NT2/D1 (cell line): ENCODE results near the gene SF3B3.

Source experiments
- DNase-seq: peaks from one replicate; pipeline ENCODE4 v3.0.0-alpha.2; 2011; ENCODE audit warnings: low read depth, low spot score
- H3K27me3 ChIP-seq: 2 replicates; pipeline ENCODE4 v1.6.0; 2011; ENCODE audit warnings: mild to moderate bottlenecking; ENCODE audit not compliant: insufficient read length, insufficient read depth
- H3K36me3 ChIP-seq: 2 replicates; pipeline ENCODE4 v1.6.1; 2011; ENCODE audit warnings: mild to moderate bottlenecking, low read length, mixed read lengths; ENCODE audit not compliant: insufficient read depth, insufficient read length
- H3K4me1 ChIP-seq: 2 replicates; pipeline ENCODE4 v1.5.1; 2011; ENCODE audit not compliant: insufficient read depth, insufficient read length
- H3K4me3 ChIP-seq: 2 replicates; pipeline ENCODE4 v1.5.1; 2011; ENCODE audit warnings: low read depth; ENCODE audit not compliant: insufficient read length
- H3K9ac ChIP-seq: 2 replicates; pipeline ENCODE4 v1.6.0; 2011; ENCODE audit warnings: low read depth; ENCODE audit not compliant: insufficient read length
- H3K9me3 ChIP-seq: 2 replicates; pipeline ENCODE4 v1.5.1; 2011; ENCODE audit warnings: mild to moderate bottlenecking, low read length; ENCODE audit not compliant: insufficient read depth
- SUZ12 ChIP-seq: IDR thresholded peaks from 2 replicates; pipeline ENCODE4 v1.6.1; 2011; ENCODE audit not compliant: insufficient read length, insufficient read depth; ENCODE audit errors: extremely low read depth
- YY1 ChIP-seq: IDR thresholded peaks from 2 replicates; pipeline ENCODE4 v1.6.1; 2011; ENCODE audit not compliant: insufficient read length, insufficient read depth
- ZNF274 ChIP-seq: IDR thresholded peaks from 2 replicates; pipeline ENCODE4 v1.6.1; 2011; ENCODE audit warnings: mild to moderate bottlenecking, low read depth, low read length

SF3B3 gene

GRCh38 chr16:70604407-70605282 lies 81.0 kb downstream of the SF3B3 start:
- Histone ChIP-seq H3K9ac (no peak overlapping the region), H3K4me1 (peaks cover 4% of the 10 kb centered on the region), H3K4me3 (no peak overlapping the region), H3K27me3 (peaks cover 6% of the 10 kb centered on the region), H3K9me3 (no peaks in the 10 kb centered on the region), H3K36me3 (no peaks in the 10 kb centered on the region)
- DNase-seq: no peak
- TF ChIP-seq ZNF274: no peak
- TF ChIP-seq SUZ12: no peak
- no peak for TF ChIP-seq YY1

- Histone ChIP-seq H3K27me3 (peaks cover 3% of the 10 kb centered on the region), H3K4me3 (no peak overlapping the region), H3K9me3 (no peaks in the 10 kb centered on the region), H3K4me1 (peaks cover 4% of the 10 kb centered on the region), H3K36me3 (no peaks in the 10 kb centered on the region), H3K9ac (no peak overlapping the region)
- no peak for DNase-seq
- TF ChIP-seq ZNF274 (no peak), YY1 (no peak), SUZ12 (no peak)
Measured at GRCh38 chr16:70605283-70605657, 81.7 kb downstream of the SF3B3 start.

- H3K36me3 ChIP-seq: peaks cover 5% of the 10 kb centered on the region
- no peaks in the 10 kb centered on the region for H3K9me3 ChIP-seq
- no peak overlapping the region for H3K4me3 ChIP-seq
- no peaks in the 10 kb centered on the region for H3K27me3 ChIP-seq
- DNase-seq: no peak
- H3K9ac ChIP-seq: no peak overlapping the region
- TF ChIP-seq SUZ12 (no peak), YY1 (no peak), ZNF274 (no peak)
- no peaks in the 10 kb centered on the region for H3K4me1 ChIP-seq
Measured at GRCh38 chr16:70608521-70608920, 84.9 kb downstream of the SF3B3 start.

- Histone ChIP-seq H3K4me3 (no peak overlapping the region), H3K4me1 (no peaks in the 10 kb centered on the region), H3K9ac (no peak overlapping the region), H3K27me3 (no peaks in the 10 kb centered on the region), H3K36me3 (peaks cover 5% of the 10 kb centered on the region), H3K9me3 (no peaks in the 10 kb centered on the region)
- TF ChIP-seq ZNF274 (no peak), SUZ12 (no peak), YY1 (no peak)
- no peak for DNase-seq
Measured at GRCh38 chr16:70610273-70611223, 86.9 kb downstream of the SF3B3 start.

GRCh38 chr16:70611224-70611598 lies 87.6 kb downstream of the SF3B3 start:
- no peak overlapping the region for H3K9ac ChIP-seq
- no peak for DNase-seq
- H3K27me3 ChIP-seq: no peaks in the 10 kb centered on the region
- H3K36me3 ChIP-seq: peaks cover 5% of the 10 kb centered on the region
- TF ChIP-seq SUZ12: no peak
- TF ChIP-seq ZNF274: no peak
- no peak for TF ChIP-seq YY1
- H3K4me3 ChIP-seq: no peak overlapping the region
- H3K4me1 ChIP-seq: no peaks in the 10 kb centered on the region
- H3K9me3 ChIP-seq: no peaks in the 10 kb centered on the region

GRCh38 chr16:70611785-70612303 lies 88.2 kb downstream of the SF3B3 start:
- H3K4me1 ChIP-seq: no peaks in the 10 kb centered on the region

GRCh38 chr16:70612931-70613330 lies 89.3 kb downstream of the SF3B3 start:
- Histone ChIP-seq H3K4me3 (no peak overlapping the region), H3K4me1 (no peaks in the 10 kb centered on the region), H3K9me3 (no peaks in the 10 kb centered on the region), H3K36me3 (peaks cover 5% of the 10 kb centered on the region), H3K27me3 (no peaks in the 10 kb centered on the region), H3K9ac (no peak overlapping the region)
- no peak for TF ChIP-seq YY1
- no peak for TF ChIP-seq ZNF274
- TF ChIP-seq SUZ12: no peak
- DNase-seq: no peak

More at GRCh38 chr16:70611785-70612303, 88.2 kb downstream of the SF3B3 start:
- no peak overlapping the region for H3K9ac ChIP-seq
- no peak for DNase-seq
- no peak overlapping the region for H3K4me3 ChIP-seq
- no peaks in the 10 kb centered on the region for H3K27me3 ChIP-seq
- H3K36me3 ChIP-seq: peaks cover 5% of the 10 kb centered on the region
- TF ChIP-seq ZNF274 (no peak), SUZ12 (no peak), YY1 (no peak)
- H3K9me3 ChIP-seq: no peaks in the 10 kb centered on the region
